K562 (cell line): ENCODE results near the gene LILRA2. TPM values are rescaled to one million over a fixed set of nuclear protein-coding genes. Genes with fewer than 3 reads are reported as not detected.

ENCODE experiments used
- ATAC-seq: fragments of 200-7000 bp; cut with Tn5 transposase; 3 replicates; pipeline ENCODE4 v1.9.1; 2020; ENCODE audit warnings: moderate library complexity
- BruUV-seq: library from RNA; stranded (reverse); fragments of 400-500 nt; replicated peaks from 2 replicates; lab custom pipeline; 2021; lab: Mats Ljungman, UMichigan
- CTCF ChIA-PET: fragments of 300-600 bp; formaldehyde crosslinking; extraction: SDS; loops from one replicate; lab custom pipeline; 2021; ENCODE audit warnings: low intra/inter-chr PET ratio; lab: Yijun Ruan, JAX
- POLR2A ChIA-PET: fragments of 300-600, 350-650 bp; sonication (Branson Sonifier 250); formaldehyde crosslinking; extraction: SDS; loops from one replicate; lab custom pipeline; 2021; ENCODE audit warnings: antibody characterized with exemption, inconsistent platforms; lab: Yijun Ruan, JAX
- DNase-seq, 4 experiments: peaks; one replicate each; pipeline versions ENCODE4 v3.0.0 to v3.0.0-alpha.2; 2011 to 2018; ENCODE audit warnings: low spot score in 3 of 4, mixed read lengths in 3 of 4; ENCODE audit errors: extremely low read depth in 1 of 4
- FAIRE-seq: peaks from 2 replicates; lab custom pipeline; 2011; peaks lifted over from hg19 to GRCh38; lab: Jason Lieb, UNC
- H2AFZ ChIP-seq: 2 replicates; pipeline ENCODE4 v1.6.0; 2011; ENCODE audit warnings: low read depth, low read length, control low read depth, inconsistent platforms
- H3K27ac ChIP-seq: fragments of 200-600 bp; 3 replicates; pipeline ENCODE4 v1.8.0; 2011; ENCODE audit warnings: low read depth, mild to moderate bottlenecking, control low read depth, inconsistent platforms, low read length, moderate library complexity, mixed read lengths; ENCODE audit errors: extremely low read depth
- H3K27me3 ChIP-seq, 2 experiments: fragments of 300-600 bp in 1 of 2; 2 replicates in 1 of 2; 3 replicates in 1 of 2; pipeline versions ENCODE4 v1.6.0 to v1.8.0; 2011; ENCODE audit warnings: inconsistent platforms in 2 of 2, low read length in 2 of 2, mild to moderate bottlenecking in 1 of 2, mixed read lengths in 1 of 2, moderate library complexity in 1 of 2; ENCODE audit not compliant: control insufficient read depth in 2 of 2, insufficient read depth in 2 of 2
- H3K36me3 ChIP-seq: fragments of 300-600 bp; 3 replicates; pipeline ENCODE4 v1.8.0; 2011; ENCODE audit warnings: mild to moderate bottlenecking, low read length, inconsistent platforms; ENCODE audit not compliant: control insufficient read depth, insufficient read depth
- H3K4me1 ChIP-seq, 2 experiments: fragments of 200-600 bp in 1 of 2; replicated peaks in 1 of 2; 2 replicates in 1 of 2; 3 replicates in 1 of 2; pipeline versions ENCODE4 v1.5.1 to v1.8.0; 2011; ENCODE audit warnings: inconsistent platforms in 2 of 2, low read length in 2 of 2, mild to moderate bottlenecking in 1 of 2, mixed read lengths in 1 of 2, moderate library complexity in 1 of 2; ENCODE audit not compliant: control insufficient read depth in 2 of 2, insufficient read depth in 2 of 2
- H3K4me2 ChIP-seq: 2 replicates; pipeline ENCODE4 v1.6.1; 2011; ENCODE audit warnings: low read length, control low read depth, inconsistent platforms, mixed read lengths; ENCODE audit not compliant: insufficient read depth
- H3K4me3 ChIP-seq: fragments of 200-600 bp; sonication (generic), shearing (Covaris generic); 2 replicates; pipeline ENCODE4 v1.5.1; 2016; ENCODE audit warnings: control low read depth, inconsistent platforms
- H3K79me2 ChIP-seq: fragments of 200-600 bp; 3 replicates; pipeline ENCODE4 v1.8.0; 2011; ENCODE audit warnings: low read length, inconsistent platforms; ENCODE audit not compliant: control insufficient read depth, insufficient read depth
- H3K9ac ChIP-seq, 2 experiments: 2 replicates each; pipeline versions ENCODE4 v1.6.0 to v1.6.1; 2011; ENCODE audit warnings: low read depth in 2 of 2, low read length in 2 of 2, control low read depth in 1 of 2, inconsistent platforms in 1 of 2, mild to moderate bottlenecking in 1 of 2, mixed read lengths in 1 of 2; ENCODE audit not compliant: insufficient read depth in 1 of 2
- H3K9me1 ChIP-seq: one replicate; pipeline ENCODE4 v1.6.0; 2011; ENCODE audit warnings: inconsistent platforms, mild to moderate bottlenecking, low read length, moderate library complexity; ENCODE audit not compliant: control insufficient read depth, insufficient read depth
- H3K9me3 ChIP-seq: replicated peaks from 2 replicates; pipeline ENCODE4 v1.5.1; 2011; ENCODE audit warnings: low read depth, low read length, inconsistent platforms; ENCODE audit not compliant: control insufficient read depth, insufficient read depth
- H4K20me1 ChIP-seq: replicated peaks from 2 replicates; pipeline ENCODE4 v1.6.1; 2011; ENCODE audit warnings: low read length, inconsistent platforms, mixed read lengths; ENCODE audit not compliant: control insufficient read depth, insufficient read depth
- ADNP ChIP-seq: fragments of 200-800 bp; sonication (Bioruptor generic); IDR thresholded peaks from 2 replicates; pipeline ENCODE4 v1.6.1; 2016; ENCODE audit warnings: missing genetic modification characterization, missing compliant biosample characterization
- ETV1 ChIP-seq: fragments of 450-650 bp; conservative IDR thresholded peaks from 2 replicates; pipeline ENCODE4 v1.6.1; 2016; ENCODE audit warnings: missing genetic modification characterization, control low read depth, low read depth, missing compliant biosample characterization
- NKRF ChIP-seq: fragments of 450-650 bp; IDR thresholded peaks from 2 replicates; pipeline ENCODE4 v1.6.1; 2016; ENCODE audit warnings: borderline replicate concordance
- PURB ChIP-seq: sonication (generic); formaldehyde crosslinking; IDR thresholded peaks from 2 replicates; pipeline ENCODE4 v1.9.0; 2021; ENCODE audit warnings: low read depth, mild to moderate bottlenecking, missing genetic modification reagents
- RFX1 ChIP-seq: fragments of 450-650 bp; IDR thresholded peaks from 2 replicates; pipeline ENCODE4 v1.6.1; 2016; ENCODE audit warnings: mild to moderate bottlenecking, moderate library complexity
- ZNF134 ChIP-seq: fragments of 250-450 bp; sonication (Bioruptor Pico); conservative IDR thresholded peaks from 2 replicates; pipeline ENCODE4 v1.4.0; 2020
- ZNF408 ChIP-seq: fragments of 250-450 bp; sonication (Bioruptor Pico); IDR thresholded peaks from 2 replicates; pipeline ENCODE4 v1.4.0; 2020; ENCODE audit warnings: low read depth, mild to moderate bottlenecking, moderate library complexity
- WGBS: fragments of 100-300 bp; shearing (Covaris generic); methylation state at CpG from one replicate; pipeline ENCODE4 v1.1.6; 2016; ENCODE audit warnings: low coverage, mixed read lengths; ENCODE audit not compliant: insufficient coverage; ENCODE audit errors: missing lambda C conversion rate; 5-methylcytosine and 5-hydroxymethylcytosine counted together
- in situ Hi-C: fragments of 300-500 bp; cut with MboI; formaldehyde crosslinking; loops from 4 replicates; pipeline ENCODE4 v1.15.0; 2018; ENCODE audit warnings: inconsistent platforms, mixed read lengths
- intact Hi-C: fragments of 100-400 bp; cut with micrococcal nuclease; formaldehyde crosslinking; loops from 2 replicates; pipeline ENCODE4 v1.14.2; 2022
- polyA plus RNA-seq, 8 experiments: library from polyadenylated mRNA; depleted of rRNA in 4 of 8; stranded (reverse) in 5 of 8; unstranded in 3 of 8; fragments of >200 nt; fragmentation: Nextera tagmentation in 2 of 8; fragmentation: Illumina TruSeq in 1 of 8; extraction: Ambion mirVana in 2 of 8; extraction: Trizol in 1 of 8; gene quantifications; 2 replicates each; pipeline versions ENCODE4 v1.2.1 to v1.2.3, GENCODE V29; 2011 to 2014; ENCODE audit warnings: inconsistent platforms in 1 of 8, missing spikeins in 1 of 8
- total RNA-seq, 7 experiments: library from RNA; depleted of rRNA in 6 of 7; stranded (reverse); fragments of >200 nt in 6 of 7; fragmentation: Illumina TruSeq in 2 of 7; extraction: Trizol in 2 of 7; gene quantifications; 2 replicates each; pipeline versions ENCODE4 v1.2.1 to v1.2.3, GENCODE V29; 2011 to 2021; ENCODE audit warnings: low replicate concordance in 1 of 7

The LILRA2 gene
- total and polyA plus RNA-seq, 9 of the 15 experiments (the other 6 are each of a cell fraction or from before 2014, with no cell fraction given) = 0.32 to 2.1 (median 0.96) TPM

- in situ Hi-C loops (no loop called here), intact Hi-C loops (no loop called here)
- Histone ChIP-seq H3K27ac (no peak overlapping the region), H3K36me3 (no peaks in the 10 kb centered on the region), H3K9me3 (no peaks in the 10 kb centered on the region), H4K20me1 (no peaks in the 10 kb centered on the region), H3K27me3 (peaks cover under 1 to 7% of the 10 kb centered on the region in 2 experiments; a peak in 3 of 5 replicates), H3K4me2 (no peak overlapping the region), H3K9me1 (no peaks in the 10 kb centered on the region), H2AFZ (no peak overlapping the region), H3K9ac (no peak overlapping the region), H3K4me1 (peaks cover 11 to 18% of the 10 kb centered on the region in 2 experiments), H3K4me3 (no peak overlapping the region), H3K79me2 (no peaks in the 10 kb centered on the region)
- BruUV-seq = no TSS peak
- 18% methylated on average over 3 of the region's 4 CpGs for WGBS
- DNase-seq = no peak
- CTCF ChIA-PET = no interaction called here
- no peak for FAIRE-seq
- POLR2A ChIA-PET = interaction anchor here (0.6 kb wide), 1 partner anchor 277 kb away, joined by 3 read pairs; no protein-coding TSS in a partner anchor
- TF ChIP-seq RFX1 = no peak
- TF ChIP-seq PURB (CRISPR knock-in tag) = no peak
- TF ChIP-seq ADNP = no peak
- no peak for TF ChIP-seq ZNF134 (CRISPR knock-in tag)
- no peak for TF ChIP-seq ZNF408 (CRISPR knock-in tag)
- TF ChIP-seq ETV1 (tag) = no peak
- TF ChIP-seq NKRF = no peak
- ATAC-seq = no peak
These were observed 461 bp downstream of the LILRA2 start for GRCh38 chr19:54574051-54574450.
